ENCODE results near the gene CRYGS.

GRCh38 chr3:186540221-186540834, 3.9 kb downstream of the CRYGS start:
- TF ChIP-seq POLR2A (IDR thresholded peaks at IDR 0.05) = no peak
- TF ChIP-seq, protein P1, sequence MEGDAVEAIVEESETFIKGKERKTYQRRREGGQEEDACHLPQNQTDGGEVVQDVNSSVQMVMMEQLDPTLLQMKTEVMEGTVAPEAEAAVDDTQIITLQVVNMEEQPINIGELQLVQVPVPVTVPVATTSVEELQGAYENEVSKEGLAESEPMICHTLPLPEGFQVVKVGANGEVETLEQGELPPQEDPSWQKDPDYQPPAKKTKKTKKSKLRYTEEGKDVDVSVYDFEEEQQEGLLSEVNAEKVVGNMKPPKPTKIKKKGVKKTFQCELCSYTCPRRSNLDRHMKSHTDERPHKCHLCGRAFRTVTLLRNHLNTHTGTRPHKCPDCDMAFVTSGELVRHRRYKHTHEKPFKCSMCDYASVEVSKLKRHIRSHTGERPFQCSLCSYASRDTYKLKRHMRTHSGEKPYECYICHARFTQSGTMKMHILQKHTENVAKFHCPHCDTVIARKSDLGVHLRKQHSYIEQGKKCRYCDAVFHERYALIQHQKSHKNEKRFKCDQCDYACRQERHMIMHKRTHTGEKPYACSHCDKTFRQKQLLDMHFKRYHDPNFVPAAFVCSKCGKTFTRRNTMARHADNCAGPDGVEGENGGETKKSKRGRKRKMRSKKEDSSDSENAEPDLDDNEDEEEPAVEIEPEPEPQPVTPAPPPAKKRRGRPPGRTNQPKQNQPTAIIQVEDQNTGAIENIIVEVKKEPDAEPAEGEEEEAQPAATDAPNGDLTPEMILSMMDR (IDR thresholded peaks at IDR 0.05) = peak; percentile 46 to 74 (median 70)

Measured in ovary (tissue), 3 donors.